PC-3 (cell line): ENCODE measurements around the gene NUP210L. TPM values are rescaled to one million over a fixed set of nuclear protein-coding genes. Genes with fewer than 3 reads are reported as not detected.

Experiments
- ATAC-seq: fragments of 200-7000 bp; cut with Tn5 transposase; 2 replicates; pipeline ENCODE4 v1.9.1; 2020; ENCODE audit warnings: mild to moderate bottlenecking, moderate library complexity
- BruUV-seq: library from RNA; stranded (reverse); fragments of 400-500 nt; replicated peaks from 2 replicates; lab custom pipeline; 2021; lab: Mats Ljungman, UMichigan
- CTCF ChIA-PET: fragments of 300-600 bp; sonication (Branson Sonifier 250); formaldehyde crosslinking; loops from one replicate; lab custom pipeline; 2022; ENCODE audit warnings: antibody characterized with exemption; lab: Charles Lee
- POLR2A ChIA-PET: fragments of 300-600 bp; sonication (Branson Sonifier 250); formaldehyde crosslinking; loops from one replicate; lab custom pipeline; 2022; ENCODE audit warnings: antibody characterized with exemption; ENCODE audit not compliant: unreplicated experiment; lab: Charles Lee
- DNase-seq: peaks from one replicate; pipeline ENCODE4 v3.0.0-alpha.2; 2015
- H2AFZ ChIP-seq: fragments of 300-600 bp; sonication (generic); 2 replicates; pipeline ENCODE4 v1.6.0; 2016; ENCODE audit warnings: antibody characterized with exemption, low read length
- H3F3A ChIP-seq: fragments of 300-600 bp; sonication (generic); one replicate; pipeline ENCODE4 v1.6.0; 2017; ENCODE audit warnings: antibody characterized with exemption, low read length, control low read depth, mild to moderate bottlenecking; ENCODE audit not compliant: unreplicated experiment
- H3K27ac ChIP-seq: fragments of 300-600 bp; sonication (generic); 2 replicates; pipeline ENCODE4 v1.5.1; 2016; ENCODE audit warnings: mild to moderate bottlenecking, low read length
- H3K27me3 ChIP-seq: fragments of 300-600 bp; sonication (generic); 2 replicates; pipeline ENCODE4 v1.6.1; 2016; ENCODE audit warnings: low read length, mixed read lengths
- H3K36me3 ChIP-seq: fragments of 300-600 bp; sonication (generic); 2 replicates; pipeline ENCODE4 v1.6.1; 2016; ENCODE audit warnings: low read depth, mixed run types, low read length, mixed read lengths
- H3K4me1 ChIP-seq: fragments of 300-600 bp; sonication (generic); 2 replicates; pipeline ENCODE4 v1.5.1; 2016; ENCODE audit warnings: low read length; ENCODE audit not compliant: insufficient read depth
- H3K4me2 ChIP-seq: fragments of 300-600 bp; sonication (generic); 2 replicates; pipeline ENCODE4 v1.6.0; 2016; ENCODE audit warnings: low read length
- H3K4me3 ChIP-seq: fragments of 300-600 bp; sonication (generic); 2 replicates; pipeline ENCODE4 v1.5.1; 2016; ENCODE audit warnings: mild to moderate bottlenecking, low read length, mixed read lengths
- H3K79me2 ChIP-seq: fragments of 300-600 bp; sonication (generic); 2 replicates; pipeline ENCODE4 v1.6.1; 2017; ENCODE audit warnings: low read length, mixed read lengths
- H3K9ac ChIP-seq: fragments of 300-600 bp; sonication (generic); 2 replicates; pipeline ENCODE4 v1.6.0; 2016; ENCODE audit warnings: mild to moderate bottlenecking, low read length
- H3K9me2 ChIP-seq: fragments of 300-600 bp; sonication (generic); replicated peaks from 2 replicates; pipeline ENCODE4 v1.6.1; 2016; ENCODE audit warnings: mixed run types, low read length, mixed read lengths
- H3K9me3 ChIP-seq: fragments of 300-600 bp; sonication (generic); 2 replicates; pipeline ENCODE4 v1.6.1; 2016; ENCODE audit warnings: low read length, mixed read lengths
- H4K20me1 ChIP-seq: fragments of 300-600 bp; sonication (generic); 2 replicates; pipeline ENCODE4 v1.6.1; 2016; ENCODE audit warnings: low read length, mixed read lengths
- EZH2 ChIP-seq: fragments of 300-600 bp; sonication (generic); IDR thresholded peaks from one replicate; pipeline ENCODE4 v1.6.1; 2017; ENCODE audit warnings: antibody characterized with exemption, mild to moderate bottlenecking, low read length; ENCODE audit not compliant: unreplicated experiment
- EZH2phosphoT487 ChIP-seq: fragments of 300-600 bp; sonication (generic); IDR thresholded peaks from 2 replicates; pipeline ENCODE4 v1.6.1; 2018; ENCODE audit warnings: mild to moderate bottlenecking, antibody characterized with exemption, low read length, borderline replicate concordance
- intact Hi-C: fragments of 100-400 bp; cut with micrococcal nuclease; formaldehyde crosslinking; loops from 2 replicates; pipeline ENCODE4 v1.9.0; 2023
- total RNA-seq: library from RNA; depleted of rRNA; stranded (reverse); fragments of >200 nt; gene quantifications from 2 replicates; pipeline ENCODE4 v1.2.3, GENCODE V29; 2014
- TF ChIP-seq, protein P1 (sequence below): fragments of 300-600 bp; sonication (generic); conservative IDR thresholded peaks from 2 replicates; pipeline ENCODE4 v1.5.1; 2017; ENCODE audit warnings: antibody characterized with exemption, low read depth, mild to moderate bottlenecking, low read length

NUP210L gene
- total RNA-seq, 1 experiment from 2014 or later: 0.04 TPM

DNA sequence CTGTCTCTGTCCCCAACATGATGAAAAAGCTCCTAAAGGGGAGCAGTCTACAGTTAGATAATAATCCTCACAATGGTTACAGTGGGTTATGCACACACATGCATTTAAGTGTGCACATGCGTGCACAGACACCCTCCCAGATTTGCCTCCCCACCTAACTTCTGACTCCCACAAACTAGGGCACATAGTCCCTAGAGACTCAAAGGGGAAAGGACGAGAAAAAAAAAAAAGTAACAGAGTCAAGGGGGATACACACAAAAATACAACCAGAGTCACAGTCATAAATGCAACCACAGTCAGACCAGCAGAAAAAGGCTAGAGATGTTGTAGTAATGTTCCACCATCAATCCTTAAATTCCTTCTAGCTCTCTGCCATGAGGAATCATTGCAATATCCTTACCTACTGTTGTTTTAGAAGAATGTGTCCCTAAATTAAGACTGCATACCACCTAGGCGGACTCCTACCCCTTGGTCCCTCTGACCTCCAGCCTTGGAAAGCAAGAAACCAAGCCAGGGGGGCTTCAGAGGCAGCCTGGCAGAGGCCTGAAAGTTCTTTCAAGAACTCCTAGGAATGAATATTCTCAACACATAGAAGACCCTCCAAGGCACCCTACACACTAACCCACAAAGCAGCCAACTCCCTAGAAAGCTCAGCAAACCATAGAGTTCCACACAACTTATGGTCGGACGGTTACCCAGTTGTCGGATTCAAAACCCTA lies 197.7 kb downstream of the NUP210L start:
- TF ChIP-seq EZH2phosphoT487 (no peak), EZH2 (no peak)
- TF ChIP-seq, protein P1, sequence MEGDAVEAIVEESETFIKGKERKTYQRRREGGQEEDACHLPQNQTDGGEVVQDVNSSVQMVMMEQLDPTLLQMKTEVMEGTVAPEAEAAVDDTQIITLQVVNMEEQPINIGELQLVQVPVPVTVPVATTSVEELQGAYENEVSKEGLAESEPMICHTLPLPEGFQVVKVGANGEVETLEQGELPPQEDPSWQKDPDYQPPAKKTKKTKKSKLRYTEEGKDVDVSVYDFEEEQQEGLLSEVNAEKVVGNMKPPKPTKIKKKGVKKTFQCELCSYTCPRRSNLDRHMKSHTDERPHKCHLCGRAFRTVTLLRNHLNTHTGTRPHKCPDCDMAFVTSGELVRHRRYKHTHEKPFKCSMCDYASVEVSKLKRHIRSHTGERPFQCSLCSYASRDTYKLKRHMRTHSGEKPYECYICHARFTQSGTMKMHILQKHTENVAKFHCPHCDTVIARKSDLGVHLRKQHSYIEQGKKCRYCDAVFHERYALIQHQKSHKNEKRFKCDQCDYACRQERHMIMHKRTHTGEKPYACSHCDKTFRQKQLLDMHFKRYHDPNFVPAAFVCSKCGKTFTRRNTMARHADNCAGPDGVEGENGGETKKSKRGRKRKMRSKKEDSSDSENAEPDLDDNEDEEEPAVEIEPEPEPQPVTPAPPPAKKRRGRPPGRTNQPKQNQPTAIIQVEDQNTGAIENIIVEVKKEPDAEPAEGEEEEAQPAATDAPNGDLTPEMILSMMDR: no peak
- peaks cover 10% of the 10 kb centered on the region for H4K20me1 ChIP-seq
- H3K9ac ChIP-seq: peak overlapping the region; percentile 88
- intact Hi-C loops: no loop called here
- peaks cover 35% of the 10 kb centered on the region for H3K4me1 ChIP-seq
- H3K9me2 ChIP-seq: no peaks in the 10 kb centered on the region
- ATAC-seq (no peak), DNase-seq (no peak)
- peaks cover 13% of the 10 kb centered on the region; the same call in 1 of the 2 replicates for H3K36me3 ChIP-seq
- peak overlapping the region; percentile 96 for H2AFZ ChIP-seq
- H3K27ac ChIP-seq: no peak overlapping the region
- peaks cover 61% of the 10 kb centered on the region for H3K79me2 ChIP-seq
- BruUV-seq: no TSS peak
- CTCF ChIA-PET: interaction anchor here (1.0 kb wide), 1 partner anchor 11 kb away, joined by 3 read pairs; the partner anchor contains the start of gene DENND4B
- POLR2A ChIA-PET: no interaction called here
- H3F3A ChIP-seq: peaks cover 7% of the 10 kb centered on the region
- peak overlapping the region; percentile 97 for H3K4me3 ChIP-seq
- no peaks in the 10 kb centered on the region for H3K9me3 ChIP-seq
- peak overlapping the region; percentile 83 for H3K4me2 ChIP-seq
- no peaks in the 10 kb centered on the region for H3K27me3 ChIP-seq

DNA sequence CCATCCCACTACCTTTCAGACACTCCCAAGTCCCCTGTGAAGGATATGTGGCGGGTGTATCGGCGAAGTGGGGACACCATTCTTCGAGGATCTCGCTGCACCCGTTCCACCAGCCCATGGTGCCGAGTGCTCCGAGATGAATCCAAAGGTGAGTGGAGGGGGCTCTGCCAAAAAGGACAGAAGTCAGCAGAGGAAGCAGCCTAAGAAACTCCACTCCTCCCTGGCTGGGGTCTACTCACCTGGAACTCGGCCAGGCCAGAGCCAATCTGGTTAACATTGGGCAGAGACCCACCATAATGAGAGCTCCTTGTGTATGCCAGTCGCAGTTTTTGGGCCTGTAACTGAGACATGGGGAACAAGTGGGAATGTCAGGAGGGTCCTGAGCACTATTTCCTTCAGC lies 200.0 kb downstream of the NUP210L start:
- Histone ChIP-seq H3K9me2 (no peaks in the 10 kb centered on the region), H3F3A (peaks cover 7% of the 10 kb centered on the region), H2AFZ (no peak overlapping the region), H3K4me1 (peaks cover 30% of the 10 kb centered on the region), H3K27ac (no peak overlapping the region), H3K27me3 (no peaks in the 10 kb centered on the region), H3K4me2 (no peak overlapping the region), H4K20me1 (peaks cover 10% of the 10 kb centered on the region), H3K79me2 (peaks cover 50% of the 10 kb centered on the region), H3K36me3 (peaks cover 25% of the 10 kb centered on the region; the same call in 1 of the 2 replicates), H3K9ac (no peak overlapping the region), H3K4me3 (no peak overlapping the region), H3K9me3 (no peaks in the 10 kb centered on the region)
- TF ChIP-seq, protein P1: no peak
- TF ChIP-seq EZH2 (no peak), EZH2phosphoT487 (no peak)
- DNase-seq (no peak), ATAC-seq (no peak)
- POLR2A ChIA-PET: no interaction called here
- no TSS peak for BruUV-seq
- CTCF ChIA-PET: no interaction called here
- intact Hi-C loops: no loop called here

GRCh38 chr1:153953859-153954365 lies 201.0 kb downstream of the NUP210L start:
- peaks cover 50% of the 10 kb centered on the region for H3K79me2 ChIP-seq

More at GRCh38 chr1:153953859-153954365, 201.0 kb downstream of the NUP210L start:
- H3K4me2 ChIP-seq: no peak overlapping the region
- intact Hi-C loops: no loop called here
- no peak overlapping the region for H3K9ac ChIP-seq
- no peaks in the 10 kb centered on the region for H3K9me2 ChIP-seq
- no peaks in the 10 kb centered on the region for H3K27me3 ChIP-seq
- no peaks in the 10 kb centered on the region for H3K9me3 ChIP-seq
- H3K27ac ChIP-seq: no peak overlapping the region
- H3K36me3 ChIP-seq: peaks cover 26% of the 10 kb centered on the region; the same call in 1 of the 2 replicates
- peaks cover 25% of the 10 kb centered on the region for H3K4me1 ChIP-seq
- no peak overlapping the region for H2AFZ ChIP-seq
- POLR2A ChIA-PET: no interaction called here
- TF ChIP-seq, protein P1: no peak
- TF ChIP-seq EZH2: no peak
- no peak for TF ChIP-seq EZH2phosphoT487
- H3F3A ChIP-seq: peaks cover 2% of the 10 kb centered on the region
- H4K20me1 ChIP-seq: peaks cover 10% of the 10 kb centered on the region
- DNase-seq: no peak
- no TSS peak for BruUV-seq
- H3K4me3 ChIP-seq: no peak overlapping the region
- no peak for ATAC-seq
- CTCF ChIA-PET: no interaction called here
